Measurements from ENCODE around the gene TBX21. TPM values are rescaled to one million over a fixed set of nuclear protein-coding genes. Genes with fewer than 3 reads are reported as not detected.
A peak's percentile ranks its signal among the peaks of the same experiment; 100 is the strongest.

The TBX21 gene
- total RNA-seq, 2 donors from 2014 or later, result not detected

- no peak overlapping the region for H3K4me3 ChIP-seq (ENCODE audit: low read length)
- TF ChIP-seq, protein P1, sequence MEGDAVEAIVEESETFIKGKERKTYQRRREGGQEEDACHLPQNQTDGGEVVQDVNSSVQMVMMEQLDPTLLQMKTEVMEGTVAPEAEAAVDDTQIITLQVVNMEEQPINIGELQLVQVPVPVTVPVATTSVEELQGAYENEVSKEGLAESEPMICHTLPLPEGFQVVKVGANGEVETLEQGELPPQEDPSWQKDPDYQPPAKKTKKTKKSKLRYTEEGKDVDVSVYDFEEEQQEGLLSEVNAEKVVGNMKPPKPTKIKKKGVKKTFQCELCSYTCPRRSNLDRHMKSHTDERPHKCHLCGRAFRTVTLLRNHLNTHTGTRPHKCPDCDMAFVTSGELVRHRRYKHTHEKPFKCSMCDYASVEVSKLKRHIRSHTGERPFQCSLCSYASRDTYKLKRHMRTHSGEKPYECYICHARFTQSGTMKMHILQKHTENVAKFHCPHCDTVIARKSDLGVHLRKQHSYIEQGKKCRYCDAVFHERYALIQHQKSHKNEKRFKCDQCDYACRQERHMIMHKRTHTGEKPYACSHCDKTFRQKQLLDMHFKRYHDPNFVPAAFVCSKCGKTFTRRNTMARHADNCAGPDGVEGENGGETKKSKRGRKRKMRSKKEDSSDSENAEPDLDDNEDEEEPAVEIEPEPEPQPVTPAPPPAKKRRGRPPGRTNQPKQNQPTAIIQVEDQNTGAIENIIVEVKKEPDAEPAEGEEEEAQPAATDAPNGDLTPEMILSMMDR (conservative IDR thresholded peaks at IDR 0.05), result no peak
- WGBS, 2 experiments (ENCODE audit: insufficient coverage in 1 of 2, insufficient read length in 1 of 2), result 67 to 88% methylated on average over 3 to 9 of the region's 9 CpGs
Measured at GRCh38 chr17:47727704-47728036, 5.4 kb upstream of the TBX21 start.

GRCh38 chr17:47728214-47728877, 4.7 kb upstream of the TBX21 start:
- Histone ChIP-seq H3K9ac (ENCODE audit: extremely low read depth, low read length, poor library complexity, severe bottlenecking) (no peak overlapping the region), H3K27me3 (ENCODE audit: control insufficient read depth, insufficient read depth, low read length, poor library complexity, severe bottlenecking) (peaks cover 39% of the 10 kb centered on the region), H3K9me3 (ENCODE audit: control insufficient read depth, low read length) (no peaks in the 10 kb centered on the region), H3K4me3 (ENCODE audit: low read length) (no peak overlapping the region), H3K27ac (ENCODE audit: low read depth, low read length) (no peak overlapping the region), H3K4me1 (ENCODE audit: control insufficient read depth, insufficient read depth, low read length) (no peaks in the 10 kb centered on the region), H3K36me3 (ENCODE audit: control insufficient read depth, insufficient read depth, low read length) (no peaks in the 10 kb centered on the region)
- H3K9me3 Mint-ChIP-seq, result no peaks in the 10 kb centered on the region
- H3K36me3 Mint-ChIP-seq (ENCODE audit: low read depth), result no peaks in the 10 kb centered on the region
- 88 to 94% methylated on average over 2 to 4 of the region's 4 CpGs for WGBS, 2 experiments (ENCODE audit: insufficient coverage in 1 of 2, insufficient read length in 1 of 2)
- peak; percentile 35 for DNase-seq
- H3K4me3 Mint-ChIP-seq, result no peak overlapping the region
- TF ChIP-seq, protein P1 (conservative IDR thresholded peaks at IDR 0.05), result no peak
- H3K27me3 Mint-ChIP-seq (ENCODE audit: insufficient read depth), result peaks cover 58% of the 10 kb centered on the region
- H3K27ac Mint-ChIP-seq, result no peak overlapping the region
- H3K4me1 Mint-ChIP-seq, result peaks cover 2% of the 10 kb centered on the region

More at GRCh38 chr17:47727704-47728036, 5.4 kb upstream of the TBX21 start:
- Histone ChIP-seq H3K27ac (ENCODE audit: low read depth, low read length) (no peak overlapping the region), H3K9ac (ENCODE audit: extremely low read depth, low read length, poor library complexity, severe bottlenecking) (no peak overlapping the region), H3K36me3 (ENCODE audit: control insufficient read depth, insufficient read depth, low read length) (no peaks in the 10 kb centered on the region), H3K9me3 (ENCODE audit: control insufficient read depth, low read length) (no peaks in the 10 kb centered on the region), H3K27me3 (ENCODE audit: control insufficient read depth, insufficient read depth, low read length, poor library complexity, severe bottlenecking) (peaks cover 33% of the 10 kb centered on the region), H3K4me1 (ENCODE audit: control insufficient read depth, insufficient read depth, low read length) (no peaks in the 10 kb centered on the region)
- Mint-ChIP-seq H3K36me3 (ENCODE audit: low read depth) (no peaks in the 10 kb centered on the region), H3K27me3 (ENCODE audit: insufficient read depth) (peaks cover 58% of the 10 kb centered on the region), H3K4me3 (no peak overlapping the region), H3K4me1 (peaks cover 2% of the 10 kb centered on the region), H3K9me3 (no peaks in the 10 kb centered on the region), H3K27ac (no peak overlapping the region)
- peak; percentile 49 for DNase-seq

GRCh38 chr17:47729476-47729875, 3.6 kb upstream of the TBX21 start:
- no peaks in the 10 kb centered on the region for H3K4me1 ChIP-seq (ENCODE audit: control insufficient read depth, insufficient read depth, low read length)
- no peak overlapping the region for H3K27ac Mint-ChIP-seq
- H3K27ac ChIP-seq (ENCODE audit: low read depth, low read length), result no peak overlapping the region
- H3K27me3 Mint-ChIP-seq (ENCODE audit: insufficient read depth), result peaks cover 59% of the 10 kb centered on the region
- no peaks in the 10 kb centered on the region for H3K9me3 ChIP-seq (ENCODE audit: control insufficient read depth, low read length)
- DNase-seq, result peak; percentile 43
- no peak overlapping the region for H3K9ac ChIP-seq (ENCODE audit: extremely low read depth, low read length, poor library complexity, severe bottlenecking)
- no peaks in the 10 kb centered on the region for H3K36me3 Mint-ChIP-seq (ENCODE audit: low read depth)
- peaks cover 51% of the 10 kb centered on the region for H3K27me3 ChIP-seq (ENCODE audit: control insufficient read depth, insufficient read depth, low read length, poor library complexity, severe bottlenecking)
- TF ChIP-seq, protein P1 (conservative IDR thresholded peaks at IDR 0.05), result no peak
- no peak overlapping the region for H3K4me3 ChIP-seq (ENCODE audit: low read length)
- 81 to 86% methylated on average over 7 to 8 of the region's 8 CpGs for WGBS, 2 experiments (ENCODE audit: insufficient coverage in 1 of 2, insufficient read length in 1 of 2)
- peaks cover 5% of the 10 kb centered on the region for H3K4me1 Mint-ChIP-seq
- no peaks in the 10 kb centered on the region for H3K9me3 Mint-ChIP-seq
- no peak overlapping the region for H3K4me3 Mint-ChIP-seq
- H3K36me3 ChIP-seq (ENCODE audit: control insufficient read depth, insufficient read depth, low read length), result no peaks in the 10 kb centered on the region

Measured in endodermal cell (in vitro differentiated cells).